H1 (cell line): ENCODE measurements around the gene FAM170B. TPM values are rescaled to one million over a fixed set of nuclear protein-coding genes. Genes with fewer than 3 reads are reported as not detected.

Source experiments
- CHD7 ChIP-seq: fragments of 300-600 bp; sonication (generic); IDR thresholded peaks from 2 replicates; pipeline ENCODE4 v1.7.1; 2012; ENCODE audit warnings: low read length, moderate library complexity, mild to moderate bottlenecking, inconsistent platforms; ENCODE audit not compliant: insufficient replicate concordance
- HDAC6 ChIP-seq: IDR thresholded peaks from one replicate; pipeline ENCODE4 v1.7.1; 2012; ENCODE audit warnings: low read depth, mild to moderate bottlenecking, inconsistent platforms, low read length, moderate library complexity
- TCF12 ChIP-seq: IDR thresholded peaks from 2 replicates; pipeline ENCODE4 v1.6.1; 2011; ENCODE audit warnings: low read depth, mild to moderate bottlenecking, low read length
- polyA plus RNA-seq, 7 experiments: library from polyadenylated mRNA; depleted of rRNA in 3 of 7; stranded (reverse) in 5 of 7; unstranded in 2 of 7; fragments of >200 nt in 5 of 7; fragments of 200-250 nt in 2 of 7; gene quantifications; 1 replicate in 5 of 7; 2 replicates in 1 of 7; 4 replicates in 1 of 7; pipeline versions ENCODE4 v1.2.1 to v1.2.3, GENCODE V29; 2011 to 2013; ENCODE audit warnings: missing spikeins in 2 of 7, mixed read lengths in 2 of 7
- total RNA-seq: library from RNA; stranded (reverse); fragmentation: NEBNext Ultra II Directional; extraction: Animal tissue kit (Norgen Biotek cat#: 25700); gene quantifications from 2 replicates; pipeline ENCODE4 v1.2.1, GENCODE V29; 2021

FAM170B gene
- total and polyA plus RNA-seq, 2 of the 8 experiments (the other 6 are each of a cell fraction or from before 2014, with no cell fraction given), result not detected

- TF ChIP-seq CHD7, result no peak
- no peak for TF ChIP-seq HDAC6
- no peak for TF ChIP-seq TCF12
Observed at GRCh38 chr10:49139028-49139845, 5.4 kb upstream of the FAM170B start (continued).
